ENCODE data around the gene FKBP6. TPM values are rescaled to one million over a fixed set of nuclear protein-coding genes. Genes with fewer than 3 reads are reported as not detected.
"Not testable (repeated sequence)": the region's sequence is repeated elsewhere in the genome, so short reads cannot be mapped to it uniquely, and the experiment has no call there.

Gene FKBP6
- total RNA-seq, 1 experiment from 2014 or later, result not detected

DNA sequence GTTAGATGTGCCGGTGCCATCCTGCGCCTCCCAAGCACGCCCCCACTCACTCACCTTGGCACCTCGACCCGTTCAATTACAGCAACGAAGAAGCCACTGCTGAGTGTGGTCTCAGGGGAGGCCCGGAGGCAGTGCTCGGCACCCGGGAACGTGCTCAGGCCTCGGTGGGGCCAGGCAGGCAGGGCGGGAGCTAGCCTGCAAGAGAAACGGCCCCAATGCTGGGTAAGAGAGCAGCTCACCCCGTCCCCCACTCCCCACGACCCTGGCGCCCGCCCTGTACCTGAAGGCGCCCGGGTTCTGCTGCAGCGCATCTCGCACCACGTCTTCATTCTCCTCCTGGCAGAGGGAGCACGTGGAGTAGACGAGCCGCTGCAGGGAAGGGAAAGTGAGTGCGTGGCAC is 24.4 kb upstream of the FKBP6 start:
- H3K4me3 ChIP-seq (ENCODE audit: low read depth, low read length, poor library complexity, severe bottlenecking), result no peak overlapping the region
- H3K27me3 ChIP-seq (replicated peaks; ENCODE audit: insufficient read depth, low read depth, low read length, poor library complexity), result no peaks in the 10 kb centered on the region
- ChIA-PET POLR2A (ENCODE audit: low non-redundant PET) (no interaction called here), CTCF (no interaction called here)
- intact Hi-C loops (cut with micrococcal nuclease; ENCODE audit: unreplicated experiment), result no loop called here
- H3K9me3 ChIP-seq (ENCODE audit: low read depth, low read length, poor library complexity, severe bottlenecking), result no peaks in the 10 kb centered on the region
- H3K4me1 ChIP-seq (ENCODE audit: insufficient read depth, low read length, poor library complexity, severe bottlenecking), result no peaks in the 10 kb centered on the region
- H3K27ac ChIP-seq (ENCODE audit: low read depth, low read length, poor library complexity, severe bottlenecking), result no peak overlapping the region
- BruUV-seq (replicated peaks), result no TSS peak
- no peak for TF ChIP-seq EZH2 (IDR thresholded peaks at IDR 0.05; ENCODE audit: borderline replicate concordance, low read depth, low read length, poor library complexity, severe bottlenecking)
- TF ChIP-seq, protein P1, sequence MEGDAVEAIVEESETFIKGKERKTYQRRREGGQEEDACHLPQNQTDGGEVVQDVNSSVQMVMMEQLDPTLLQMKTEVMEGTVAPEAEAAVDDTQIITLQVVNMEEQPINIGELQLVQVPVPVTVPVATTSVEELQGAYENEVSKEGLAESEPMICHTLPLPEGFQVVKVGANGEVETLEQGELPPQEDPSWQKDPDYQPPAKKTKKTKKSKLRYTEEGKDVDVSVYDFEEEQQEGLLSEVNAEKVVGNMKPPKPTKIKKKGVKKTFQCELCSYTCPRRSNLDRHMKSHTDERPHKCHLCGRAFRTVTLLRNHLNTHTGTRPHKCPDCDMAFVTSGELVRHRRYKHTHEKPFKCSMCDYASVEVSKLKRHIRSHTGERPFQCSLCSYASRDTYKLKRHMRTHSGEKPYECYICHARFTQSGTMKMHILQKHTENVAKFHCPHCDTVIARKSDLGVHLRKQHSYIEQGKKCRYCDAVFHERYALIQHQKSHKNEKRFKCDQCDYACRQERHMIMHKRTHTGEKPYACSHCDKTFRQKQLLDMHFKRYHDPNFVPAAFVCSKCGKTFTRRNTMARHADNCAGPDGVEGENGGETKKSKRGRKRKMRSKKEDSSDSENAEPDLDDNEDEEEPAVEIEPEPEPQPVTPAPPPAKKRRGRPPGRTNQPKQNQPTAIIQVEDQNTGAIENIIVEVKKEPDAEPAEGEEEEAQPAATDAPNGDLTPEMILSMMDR (conservative IDR thresholded peaks at IDR 0.05; ENCODE audit: low read depth, low read length), result no peak
- DNase-seq (ENCODE audit: low spot score), result no peak
- H3K36me3 ChIP-seq (ENCODE audit: insufficient read depth, low read length, poor library complexity, severe bottlenecking), result no peaks in the 10 kb centered on the region

DNA sequence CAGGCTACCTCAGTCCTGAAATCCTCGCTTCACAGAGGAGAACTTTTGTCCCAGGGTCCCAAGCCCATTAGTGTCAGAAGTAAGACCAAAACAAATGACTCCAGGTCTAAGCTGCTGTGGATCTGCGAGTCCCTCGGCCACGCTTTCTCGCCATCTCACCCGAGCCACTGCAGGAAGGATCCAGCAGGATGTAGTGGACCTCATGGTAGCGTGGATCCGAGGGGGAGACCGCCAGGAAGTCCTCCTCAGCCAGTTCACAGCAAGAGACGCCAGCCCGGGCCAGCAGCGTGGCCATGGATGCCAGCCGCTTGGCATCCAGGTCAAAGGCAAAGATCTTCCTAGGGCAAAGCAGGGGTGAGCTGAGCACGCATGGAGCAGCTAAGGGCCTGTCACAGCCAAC is 23.9 kb upstream of the FKBP6 start:
- no peak for TF ChIP-seq EZH2 (IDR thresholded peaks at IDR 0.05; ENCODE audit: borderline replicate concordance, low read depth, low read length, poor library complexity, severe bottlenecking)
- Histone ChIP-seq H3K4me1 (ENCODE audit: insufficient read depth, low read length, poor library complexity, severe bottlenecking) (no peaks in the 10 kb centered on the region), H3K36me3 (ENCODE audit: insufficient read depth, low read length, poor library complexity, severe bottlenecking) (no peaks in the 10 kb centered on the region), H3K9me3 (ENCODE audit: low read depth, low read length, poor library complexity, severe bottlenecking) (no peaks in the 10 kb centered on the region), H3K27ac (ENCODE audit: low read depth, low read length, poor library complexity, severe bottlenecking) (no peak overlapping the region), H3K4me3 (ENCODE audit: low read depth, low read length, poor library complexity, severe bottlenecking) (no peak overlapping the region), H3K27me3 (replicated peaks; ENCODE audit: insufficient read depth, low read depth, low read length, poor library complexity) (no peaks in the 10 kb centered on the region)
- intact Hi-C loops (cut with micrococcal nuclease; ENCODE audit: unreplicated experiment), result no loop called here
- no TSS peak for BruUV-seq (replicated peaks)
- DNase-seq (ENCODE audit: low spot score), result no peak
- POLR2A ChIA-PET (ENCODE audit: low non-redundant PET), result no interaction called here
- CTCF ChIA-PET, result no interaction called here

DNA sequence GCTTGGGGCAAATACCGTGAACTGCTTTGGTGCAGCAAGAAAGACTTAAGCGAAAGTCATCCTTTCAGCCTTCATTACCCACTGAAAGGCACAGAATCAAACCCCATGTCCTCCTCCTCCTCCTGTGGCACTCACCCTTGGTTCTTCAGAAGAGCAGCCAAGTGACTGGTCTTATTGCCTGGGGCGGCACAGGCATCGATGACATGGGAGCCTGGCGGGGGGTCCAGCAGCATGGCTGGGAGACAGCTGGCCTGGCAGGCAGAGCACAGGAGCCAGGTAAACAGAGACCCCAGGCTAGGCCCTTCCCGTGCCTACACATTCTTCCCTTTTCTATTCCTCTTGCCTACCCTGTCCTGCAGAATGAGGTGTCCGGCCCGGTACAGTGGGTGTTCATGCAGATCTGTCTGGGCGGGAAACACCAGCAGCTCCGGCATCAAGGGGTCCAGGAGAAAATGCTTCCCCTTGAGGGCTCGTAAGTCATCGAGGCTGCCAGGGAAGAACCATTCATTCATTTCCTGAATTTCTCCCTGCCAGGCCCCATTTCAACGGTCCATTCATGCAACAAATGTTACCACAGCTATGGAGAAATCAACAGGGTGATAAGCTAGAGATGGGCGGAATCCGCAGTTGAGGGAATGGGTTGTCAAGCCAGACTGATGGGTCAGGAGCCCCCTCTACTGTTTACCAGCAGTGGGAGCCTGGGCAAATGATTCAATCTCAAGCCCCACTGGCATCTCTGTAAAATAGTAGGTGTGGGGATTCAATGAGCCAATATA is 23.2 kb upstream of the FKBP6 start:
- not testable (repeated sequence) for BruUV-seq (replicated peaks)

DNA sequence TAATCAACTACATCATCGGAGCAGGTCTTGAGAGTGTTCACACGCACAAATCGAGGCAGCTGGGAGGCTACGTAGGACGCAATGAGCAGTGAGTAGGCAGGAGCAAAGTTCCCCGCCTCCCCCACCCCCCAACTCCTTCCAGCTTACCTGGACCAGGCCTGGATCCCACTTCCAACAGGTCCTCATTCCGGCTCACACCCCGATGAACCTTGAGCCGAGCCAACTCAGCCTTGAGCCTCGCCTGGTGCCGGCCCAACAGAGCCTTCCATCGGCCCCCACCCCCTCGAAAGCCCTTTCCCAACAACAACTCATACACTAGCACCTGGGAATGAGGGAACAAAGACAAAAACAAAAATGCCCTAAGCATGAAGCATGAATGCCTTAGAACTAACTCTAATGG is 20.5 kb upstream of the FKBP6 start:
- CTCF ChIA-PET, result no interaction called here
- DNase-seq (ENCODE audit: low spot score), result no peak
- Histone ChIP-seq H3K4me3 (ENCODE audit: low read depth, low read length, poor library complexity, severe bottlenecking) (peak overlapping the region; percentile 59), H3K9me3 (ENCODE audit: low read depth, low read length, poor library complexity, severe bottlenecking) (no peaks in the 10 kb centered on the region), H3K27me3 (replicated peaks; ENCODE audit: insufficient read depth, low read depth, low read length, poor library complexity) (no peaks in the 10 kb centered on the region), H3K4me1 (ENCODE audit: insufficient read depth, low read length, poor library complexity, severe bottlenecking) (no peaks in the 10 kb centered on the region), H3K36me3 (ENCODE audit: insufficient read depth, low read length, poor library complexity, severe bottlenecking) (no peaks in the 10 kb centered on the region), H3K27ac (ENCODE audit: low read depth, low read length, poor library complexity, severe bottlenecking) (no peak overlapping the region)
- BruUV-seq (replicated peaks), result no TSS peak
- POLR2A ChIA-PET (ENCODE audit: low non-redundant PET), result no interaction called here
- intact Hi-C loops (cut with micrococcal nuclease; ENCODE audit: unreplicated experiment), result no loop called here
- no peak for TF ChIP-seq EZH2 (IDR thresholded peaks at IDR 0.05; ENCODE audit: borderline replicate concordance, low read depth, low read length, poor library complexity, severe bottlenecking)
- TF ChIP-seq, protein P1 (conservative IDR thresholded peaks at IDR 0.05; ENCODE audit: low read depth, low read length), result no peak

More for the DNA sequence above, 23.2 kb upstream of the FKBP6 start:
- H3K4me1 ChIP-seq (ENCODE audit: insufficient read depth, low read length, poor library complexity, severe bottlenecking); H3K36me3 ChIP-seq (ENCODE audit: insufficient read depth, low read length, poor library complexity, severe bottlenecking); H3K4me3 ChIP-seq (ENCODE audit: low read depth, low read length, poor library complexity, severe bottlenecking); DNase-seq (ENCODE audit: low spot score); POLR2A ChIA-PET (ENCODE audit: low non-redundant PET); intact Hi-C loops (cut with micrococcal nuclease; ENCODE audit: unreplicated experiment); H3K9me3 ChIP-seq (ENCODE audit: low read depth, low read length, poor library complexity, severe bottlenecking); CTCF ChIA-PET; H3K27ac ChIP-seq (ENCODE audit: low read depth, low read length, poor library complexity, severe bottlenecking); H3K27me3 ChIP-seq (replicated peaks; ENCODE audit: insufficient read depth, low read depth, low read length, poor library complexity): not testable (repeated sequence)

Data from A673 (cell line).